IMR-90 (cell line): ENCODE data around the gene ANKRD11. TPM values are rescaled to one million over a fixed set of nuclear protein-coding genes. Genes with fewer than 3 reads are reported as not detected.

ENCODE experiments used
- ATAC-seq: fragments of 200-7000 bp; cut with Tn5 transposase; 2 replicates; pipeline ENCODE4 v1.9.1; 2020; ENCODE audit warnings: low read depth, mild to moderate bottlenecking, moderate library complexity
- BruUV-seq: library from RNA; stranded (reverse); fragments of 400-500 nt; replicated peaks from 2 replicates; lab custom pipeline; 2021; lab: Mats Ljungman, UMichigan
- CTCF ChIA-PET: fragments of 300-600 bp; formaldehyde crosslinking; extraction: SDS; loops from one replicate; lab custom pipeline; 2021; ENCODE audit warnings: antibody characterized with exemption; lab: Yijun Ruan, JAX
- POLR2A ChIA-PET: fragments of 300-600 bp; sonication (Branson Sonifier 250); formaldehyde crosslinking; loops from one replicate; lab custom pipeline; 2022; ENCODE audit warnings: antibody characterized with exemption; ENCODE audit not compliant: unreplicated experiment; lab: Charles Lee
- DNase-seq: peaks from one replicate; pipeline ENCODE4 v3.0.0; 2013
- H2AFZ ChIP-seq: replicated peaks from 2 replicates; pipeline ENCODE3; 2013; ENCODE audit warnings: low read length, mild to moderate bottlenecking; ENCODE audit not compliant: poor library complexity
- H2AK5ac ChIP-seq: 2 replicates; pipeline ENCODE4 v1.6.1; 2013; ENCODE audit warnings: low read depth, low read length, inconsistent platforms
- H2AK9ac ChIP-seq: replicated peaks from 2 replicates; pipeline ENCODE3; 2013; ENCODE audit warnings: mild to moderate bottlenecking, low read depth, low read length, moderate library complexity; ENCODE audit not compliant: poor library complexity
- H2BK120ac ChIP-seq: 2 replicates; pipeline ENCODE4 v1.6.1; 2013; ENCODE audit warnings: low read depth, low read length, inconsistent platforms
- H2BK15ac ChIP-seq: 3 replicates; pipeline ENCODE4 v1.6.1; 2013; ENCODE audit warnings: low read depth, low read length, inconsistent platforms
- H2BK20ac ChIP-seq: 2 replicates; pipeline ENCODE4 v1.6.1; 2013; ENCODE audit warnings: low read depth, mild to moderate bottlenecking, inconsistent platforms, low read length, moderate library complexity
- H2BK5ac ChIP-seq: 2 replicates; pipeline ENCODE4 v1.6.1; 2013; ENCODE audit warnings: mild to moderate bottlenecking, low read depth, low read length, inconsistent platforms; ENCODE audit not compliant: poor library complexity, severe bottlenecking
- H3K14ac ChIP-seq: replicated peaks from 2 replicates; pipeline ENCODE4 v1.6.1; 2013; ENCODE audit warnings: low read depth, low read length, inconsistent platforms
- H3K18ac ChIP-seq: 2 replicates; pipeline ENCODE4 v1.6.1; 2013; ENCODE audit warnings: low read depth, low read length, control low read depth
- H3K23ac ChIP-seq: 2 replicates; pipeline ENCODE4 v1.6.1; 2013; ENCODE audit warnings: low read depth, low read length, inconsistent platforms
- H3K27ac ChIP-seq: 2 replicates; pipeline ENCODE4 v1.5.1; 2013; ENCODE audit warnings: mild to moderate bottlenecking, control low read depth, low read length; ENCODE audit not compliant: insufficient read depth
- H3K27me3 ChIP-seq: 2 replicates; pipeline ENCODE4 v1.6.1; 2013; ENCODE audit warnings: low read length; ENCODE audit not compliant: control insufficient read depth, insufficient read depth
- H3K36me3 ChIP-seq: 2 replicates; pipeline ENCODE4 v1.6.1; 2013; ENCODE audit warnings: low read length, mixed read lengths; ENCODE audit not compliant: control insufficient read depth, insufficient read depth
- H3K4ac ChIP-seq: 2 replicates; pipeline ENCODE4 v1.6.1; 2013; ENCODE audit warnings: low read depth, low read length, inconsistent platforms
- H3K4me1 ChIP-seq: 2 replicates; pipeline ENCODE4 v1.6.1; 2013; ENCODE audit warnings: low read length, mixed read lengths; ENCODE audit not compliant: control insufficient read depth, insufficient read depth
- H3K4me2 ChIP-seq: 2 replicates; pipeline ENCODE4 v1.6.1; 2013; ENCODE audit warnings: low read depth, mild to moderate bottlenecking, control low read depth, low read length, moderate library complexity
- H3K4me3 ChIP-seq: 2 replicates; pipeline ENCODE4 v1.5.1; 2013; ENCODE audit warnings: low read depth, mild to moderate bottlenecking, control low read depth, low read length, moderate library complexity; ENCODE audit not compliant: insufficient read depth
- H3K56ac ChIP-seq: 2 replicates; pipeline ENCODE4 v1.6.1; 2013; ENCODE audit warnings: low read length, inconsistent platforms; ENCODE audit not compliant: insufficient read depth; ENCODE audit errors: extremely low read depth
- H3K79me1 ChIP-seq, 2 experiments: 2 replicates each; pipeline ENCODE4 v1.6.1; 2013; ENCODE audit warnings: low read length in 2 of 2, inconsistent platforms in 1 of 2, low read depth in 1 of 2
- H3K9ac ChIP-seq: 2 replicates; pipeline ENCODE4 v1.6.1; 2013; ENCODE audit warnings: low read depth, low read length, control low read depth
- H3K9me1 ChIP-seq: 2 replicates; pipeline ENCODE4 v1.6.1; 2013; ENCODE audit warnings: low read length, inconsistent platforms; ENCODE audit not compliant: insufficient read depth
- H3K9me3 ChIP-seq: 2 replicates; pipeline ENCODE4 v1.6.1; 2013; ENCODE audit warnings: low read length; ENCODE audit not compliant: control insufficient read depth, insufficient read depth
- H4K20me1 ChIP-seq: 2 replicates; pipeline ENCODE4 v1.6.1; 2013; ENCODE audit warnings: low read length, inconsistent platforms; ENCODE audit not compliant: insufficient read depth
- H4K5ac ChIP-seq: 2 replicates; pipeline ENCODE4 v1.6.1; 2013; ENCODE audit warnings: mild to moderate bottlenecking, low read depth, low read length, control low read depth
- H4K8ac ChIP-seq, 2 experiments: 2 replicates each; pipeline ENCODE4 v1.6.1; 2013; ENCODE audit warnings: low read depth in 2 of 2, low read length in 2 of 2, control low read depth in 1 of 2, inconsistent platforms in 1 of 2
- H4K91ac ChIP-seq: 2 replicates; pipeline ENCODE4 v1.6.1; 2013; ENCODE audit warnings: low read depth, low read length, inconsistent platforms; ENCODE audit not compliant: insufficient read depth
- CHD1 ChIP-seq: IDR thresholded peaks from 2 replicates; pipeline ENCODE4 v1.6.1; 2012; ENCODE audit warnings: low read depth, low read length, improper control_type of control experiment
- CTCF ChIP-seq: conservative IDR thresholded peaks from 2 replicates; pipeline ENCODE4 v1.5.1; 2012; ENCODE audit warnings: mild to moderate bottlenecking, low read depth, low read length, improper control_type of control experiment
- ELK1 ChIP-seq: fragments of 150-350 bp; IDR thresholded peaks from 2 replicates; pipeline ENCODE4 v1.6.1; 2016; ENCODE audit warnings: low read depth, mild to moderate bottlenecking, low read length, moderate library complexity, borderline replicate concordance
- MAFK ChIP-seq: IDR thresholded peaks from 2 replicates; pipeline ENCODE4 v1.6.1; 2012; ENCODE audit warnings: low read depth, low read length, improper control_type of control experiment
- MXI1 ChIP-seq: IDR thresholded peaks from 2 replicates; pipeline ENCODE4 v1.6.1; 2012; ENCODE audit warnings: low read depth, mild to moderate bottlenecking, low read length, moderate library complexity, borderline replicate concordance
- RCOR1 ChIP-seq: IDR thresholded peaks from 2 replicates; pipeline ENCODE4 v1.6.1; 2012; ENCODE audit warnings: mild to moderate bottlenecking, low read length, improper control_type of control experiment; ENCODE audit not compliant: insufficient replicate concordance
- RFX5 ChIP-seq: IDR thresholded peaks from 2 replicates; pipeline ENCODE4 v1.8.0; 2012; ENCODE audit warnings: low read depth, mild to moderate bottlenecking, low read length, moderate library complexity
- WGBS, 2 experiments: methylation state at CpG; one replicate each; pipeline versions ENCODE4 v1.1.5 to v1.1.7; 2013; ENCODE audit warnings: missing lambda C conversion rate in 2 of 2; ENCODE audit not compliant: insufficient read length in 1 of 2; ENCODE audit errors: extremely low coverage in 2 of 2; 5-methylcytosine and 5-hydroxymethylcytosine counted together
- dilution Hi-C: fragments of 300-500 bp; cut with HindIII; formaldehyde crosslinking; loops from one replicate; pipeline ENCODE4 v1.14.3; 2018; ENCODE audit warnings: low sequenced_read_pairs; ENCODE audit not compliant: unreplicated experiment
- in situ Hi-C: fragments of 300-500 bp; cut with MboI; formaldehyde crosslinking; loops from 3 replicates; pipeline ENCODE4 v1.14.3; 2019; ENCODE audit warnings: low sequenced_read_pairs, inconsistent platforms, mixed read lengths
- intact Hi-C: fragments of 100-400 bp; cut with micrococcal nuclease; formaldehyde crosslinking; loops from 2 replicates; pipeline ENCODE4 v1.10.0; 2022
- polyA plus RNA-seq, 3 experiments: library from polyadenylated mRNA; depleted of rRNA; stranded (reverse); fragments of >200 nt; gene quantifications; 2 replicates each; pipeline ENCODE4 v1.2.3, GENCODE V29; 2012; ENCODE audit warnings: low replicate concordance in 1 of 3
- total RNA-seq: library from RNA; depleted of rRNA; stranded (reverse); fragments of >200 nt; gene quantifications from 2 replicates; pipeline ENCODE4 v1.2.3, GENCODE V29; 2012
- TF ChIP-seq, protein P1 (sequence below): fragments of 150-350 bp; IDR thresholded peaks from 2 replicates; pipeline ENCODE4 v1.6.1; 2017; ENCODE audit warnings: mild to moderate bottlenecking, antibody characterized with exemption, low read length, low read depth

ANKRD11 gene
- total and polyA plus RNA-seq, 2 of the 4 experiments (the other 2 are of a cell fraction), result 46.8 to 71.9 TPM

DNA sequence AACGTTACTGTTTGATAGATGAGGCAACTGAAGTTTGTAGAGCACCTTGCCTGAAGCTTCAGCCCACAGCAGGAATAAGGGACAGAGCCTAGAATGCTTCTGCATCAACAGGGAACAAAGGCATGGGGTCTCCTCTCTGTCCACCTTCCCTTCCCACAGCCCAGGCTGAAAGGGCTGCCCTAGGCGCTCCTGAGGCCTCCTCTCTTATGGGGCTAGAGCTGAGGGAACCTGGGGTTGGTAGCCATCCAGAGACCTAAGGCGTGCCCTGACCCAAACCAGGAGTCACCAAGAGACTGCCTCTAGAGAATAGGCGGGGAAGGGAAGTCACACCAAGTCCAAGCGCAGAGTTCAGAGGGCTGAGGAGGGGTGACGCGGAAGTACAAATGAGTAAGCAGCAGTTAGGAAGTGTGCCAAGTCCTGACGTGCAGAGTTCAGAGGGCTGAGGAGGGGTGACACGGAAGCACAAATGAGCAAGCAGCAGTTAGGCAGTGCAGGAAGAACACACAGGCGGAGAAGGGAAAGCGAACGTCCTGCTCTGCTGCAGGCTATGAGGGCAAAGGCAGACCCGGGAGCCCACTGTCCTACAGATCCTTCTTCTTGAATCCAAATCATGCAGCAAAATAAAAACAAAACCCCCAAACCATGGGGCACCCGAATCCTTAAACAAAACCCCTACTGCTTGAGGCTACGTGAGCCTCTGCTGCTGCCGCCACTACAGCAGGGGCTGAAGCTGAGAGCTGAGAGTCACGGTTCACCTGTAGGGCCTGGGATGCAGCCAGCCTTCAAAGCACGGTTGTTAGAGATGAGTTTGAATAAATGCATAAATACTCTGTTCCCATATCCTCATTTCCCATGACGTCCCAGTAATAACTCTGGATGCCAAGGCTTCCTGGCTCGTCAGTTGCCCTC is 15.1 kb upstream of the ANKRD11 start (continued):
- TF ChIP-seq, protein P1, sequence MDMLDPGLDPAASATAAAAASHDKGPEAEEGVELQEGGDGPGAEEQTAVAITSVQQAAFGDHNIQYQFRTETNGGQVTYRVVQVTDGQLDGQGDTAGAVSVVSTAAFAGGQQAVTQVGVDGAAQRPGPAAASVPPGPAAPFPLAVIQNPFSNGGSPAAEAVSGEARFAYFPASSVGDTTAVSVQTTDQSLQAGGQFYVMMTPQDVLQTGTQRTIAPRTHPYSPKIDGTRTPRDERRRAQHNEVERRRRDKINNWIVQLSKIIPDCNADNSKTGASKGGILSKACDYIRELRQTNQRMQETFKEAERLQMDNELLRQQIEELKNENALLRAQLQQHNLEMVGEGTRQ, result no peak
- no peak for TF ChIP-seq MXI1
- no peak for TF ChIP-seq MAFK

DNA sequence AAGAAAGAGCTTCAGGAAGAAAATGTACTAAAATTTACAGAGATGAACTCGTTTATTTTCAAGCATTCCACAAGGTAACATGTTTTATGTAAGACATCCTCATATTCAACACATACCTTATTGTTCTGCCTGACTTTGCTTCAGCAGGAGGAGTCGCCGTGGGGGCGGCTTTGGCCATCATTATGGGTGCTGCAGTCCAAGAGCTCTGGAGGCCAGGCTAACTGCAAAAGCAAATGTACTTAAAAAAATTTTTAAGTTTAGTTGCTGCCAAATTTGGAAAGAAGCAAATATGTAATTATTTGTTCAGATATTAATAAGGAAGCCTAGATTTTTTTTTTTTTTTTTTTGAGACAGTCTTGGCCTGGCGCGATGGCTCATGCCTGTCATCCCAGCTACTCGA is 13.7 kb upstream of the ANKRD11 start:
- intact Hi-C loops, result no loop called here
- H3K14ac ChIP-seq, result no peak overlapping the region
- no peaks in the 10 kb centered on the region for H3K9me3 ChIP-seq
- no peaks in the 10 kb centered on the region for H3K27me3 ChIP-seq
- no peak overlapping the region for H2BK120ac ChIP-seq
- H4K8ac ChIP-seq, result no peak overlapping the region
- no peak overlapping the region for H3K4me3 ChIP-seq
- no peak overlapping the region for H2BK5ac ChIP-seq
- H4K20me1 ChIP-seq, result peaks cover 8% of the 10 kb centered on the region
- H3K18ac ChIP-seq, result no peak overlapping the region
- no TSS peak for BruUV-seq
- no peak overlapping the region for H3K56ac ChIP-seq
- H3K4ac ChIP-seq, result no peak overlapping the region
- no peaks in the 10 kb centered on the region for H3K36me3 ChIP-seq
- WGBS, 2 experiments, result 100% methylated on average over 2 of the region's 7 CpGs; no CpG with 5 or more reads in 1 of the 2 experiments
- peaks cover 7 to 36% of the 10 kb centered on the region in 2 experiments; a peak in 3 of 4 replicates for H3K79me1 ChIP-seq
- ChIA-PET POLR2A (interaction anchor here (0.6 kb wide), 1 partner anchor 73 kb away, joined by 8 read pairs; no protein-coding TSS in a partner anchor), CTCF (no interaction called here)
- H2BK20ac ChIP-seq, result no peak overlapping the region
- peaks cover 14% of the 10 kb centered on the region for H3K9me1 ChIP-seq
- DNase-seq (no peak), ATAC-seq (no peak)
- H2AK5ac ChIP-seq, result no peak overlapping the region
- no peak overlapping the region for H4K91ac ChIP-seq
- H3K27ac ChIP-seq, result no peak overlapping the region
- no peak overlapping the region for H2AFZ ChIP-seq
- H3K4me2 ChIP-seq, result no peak overlapping the region
- no peak overlapping the region for H3K23ac ChIP-seq
- H2BK15ac ChIP-seq, result no peak overlapping the region
- dilution Hi-C loops, result no loop called here
- H3K4me1 ChIP-seq, result peaks cover 14% of the 10 kb centered on the region
- in situ Hi-C loops, result loop anchor here (10.0 kb wide), 1 partner anchor 169 kb away; no protein-coding TSS in a partner anchor
- no peak overlapping the region for H2AK9ac ChIP-seq
- H4K5ac ChIP-seq, result no peak overlapping the region
- H3K9ac ChIP-seq, result no peak overlapping the region
- TF ChIP-seq CHD1 (no peak), MAFK (no peak), CTCF (no peak), ELK1 (no peak), RFX5 (no peak), RCOR1 (no peak), MXI1 (no peak)
- TF ChIP-seq, protein P1, result no peak
